Stimulated activated CD4-positive, alpha-beta T cell treated with anti-CD3 and anti-CD28 coated beads, Interleukin-15, amount 100 ng/mL, for 1 hour (primary cell): ENCODE data around the gene LDHD.

Experiments
- DNase-seq, 2 donors: peaks; one replicate each; pipeline ENCODE4 v3.0.0-alpha.2; 2020; ENCODE audit warnings: low read depth in 1 of 2, low spot score in 1 of 2

LDHD gene

DNA sequence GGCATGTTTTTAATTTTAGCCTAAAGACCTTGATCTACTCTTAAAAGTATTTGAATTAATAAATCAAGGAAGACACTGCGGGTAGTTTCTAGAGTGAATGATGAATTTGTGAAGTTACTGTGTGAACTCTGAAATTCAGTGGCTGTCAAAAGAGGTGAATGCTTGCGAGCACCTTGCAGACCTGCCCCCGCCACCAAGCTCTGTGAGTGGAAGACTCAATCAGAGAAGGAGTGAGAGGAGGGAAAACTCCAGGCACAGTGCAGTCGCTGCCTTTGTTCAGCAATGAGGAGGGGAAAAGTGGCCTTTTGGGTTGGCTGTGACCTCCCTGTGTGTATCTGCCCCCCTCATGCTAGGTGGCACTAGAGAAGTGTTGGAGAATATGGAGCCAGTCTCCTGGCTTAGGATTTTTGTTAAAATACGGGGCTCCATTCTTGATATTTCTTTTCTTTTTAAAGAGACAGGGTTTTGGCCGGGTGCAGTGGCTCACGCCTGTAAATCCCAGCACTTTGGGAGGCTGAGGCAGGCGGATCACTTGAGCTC is 53.0 kb downstream of the LDHD start:
- no peak for DNase-seq

DNA sequence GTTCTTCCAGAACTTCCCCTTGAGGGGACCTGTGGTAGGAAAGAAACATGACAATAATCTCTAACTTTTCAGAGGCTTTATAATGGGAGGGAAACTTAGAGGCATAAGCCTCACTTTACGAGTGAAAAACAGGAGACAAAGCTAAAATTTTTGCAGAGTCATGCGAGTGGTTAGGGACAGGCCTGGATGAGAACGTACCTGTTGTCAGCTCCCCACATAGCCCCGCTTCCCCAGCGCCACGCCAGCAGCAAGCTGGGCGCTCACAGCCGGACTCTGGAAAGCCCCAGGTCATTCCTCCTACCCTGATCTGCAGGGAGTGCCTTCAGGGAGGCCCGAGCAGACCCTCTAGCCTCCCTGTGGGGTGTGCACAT is 53.6 kb downstream of the LDHD start:
- no peak for DNase-seq

GRCh38 chr16:75062135-75062975 is 54.2 kb downstream of the LDHD start:
- no peak for DNase-seq
